ENCODE measurements around the gene ADAMTSL4. TPM values are rescaled to one million over a fixed set of nuclear protein-coding genes. Genes with fewer than 3 reads are reported as not detected.
A peak's percentile ranks its signal among the peaks of the same experiment; 100 is the strongest.
"Not testable (repeated sequence)": the region's sequence is repeated elsewhere in the genome, so short reads cannot be mapped to it uniquely, and the experiment has no call there.

Gene ADAMTSL4
- total RNA-seq, 1 donor from 2014 or later, result 23.4 TPM

- DNase-seq (ENCODE audit: low spot score), result no peak
These were observed 6.2 kb downstream of the ADAMTSL4 start for GRCh38 chr1:150555198-150555970.

DNA sequence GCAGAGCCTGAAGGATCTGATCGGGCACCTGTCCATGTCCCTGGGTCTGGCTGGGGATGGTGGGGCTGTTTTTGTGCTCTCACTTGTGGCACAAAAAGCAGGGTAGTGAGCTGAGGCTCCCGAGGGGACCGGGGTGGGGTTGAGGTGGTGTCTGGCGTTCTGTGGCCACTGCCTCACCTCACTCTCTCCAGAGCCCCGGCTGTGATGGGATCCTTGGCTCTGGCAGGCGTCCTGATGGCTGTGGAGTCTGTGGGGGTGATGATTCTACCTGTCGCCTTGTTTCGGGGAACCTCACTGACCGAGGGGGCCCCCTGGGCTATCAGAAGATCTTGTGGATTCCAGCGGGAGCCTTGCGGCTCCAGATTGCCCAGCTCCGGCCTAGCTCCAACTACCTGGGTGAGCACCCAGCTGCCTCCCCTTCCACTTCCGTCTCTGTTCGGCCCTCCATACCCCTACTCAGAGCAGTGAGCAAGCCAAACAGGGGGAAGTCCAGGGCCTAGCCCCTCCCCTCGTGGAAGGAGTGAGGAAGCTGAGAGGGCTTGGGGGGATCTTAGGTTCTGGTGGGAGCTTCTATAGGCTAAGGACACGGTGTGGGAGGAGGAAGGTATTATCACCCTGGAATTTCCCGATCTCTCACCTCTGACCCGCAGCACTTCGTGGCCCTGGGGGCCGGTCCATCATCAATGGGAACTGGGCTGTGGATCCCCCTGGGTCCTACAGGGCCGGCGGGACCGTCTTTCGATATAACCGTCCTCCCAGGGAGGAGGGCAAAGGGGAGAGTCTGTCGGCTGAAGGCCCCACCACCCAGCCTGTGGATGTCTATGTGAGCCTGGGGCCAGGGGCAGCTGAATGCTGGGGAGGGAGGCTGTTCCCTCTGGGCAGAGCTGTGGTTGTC lies 7.0 kb downstream of the ADAMTSL4 start:
- no peak for DNase-seq (ENCODE audit: low spot score)

DNA sequence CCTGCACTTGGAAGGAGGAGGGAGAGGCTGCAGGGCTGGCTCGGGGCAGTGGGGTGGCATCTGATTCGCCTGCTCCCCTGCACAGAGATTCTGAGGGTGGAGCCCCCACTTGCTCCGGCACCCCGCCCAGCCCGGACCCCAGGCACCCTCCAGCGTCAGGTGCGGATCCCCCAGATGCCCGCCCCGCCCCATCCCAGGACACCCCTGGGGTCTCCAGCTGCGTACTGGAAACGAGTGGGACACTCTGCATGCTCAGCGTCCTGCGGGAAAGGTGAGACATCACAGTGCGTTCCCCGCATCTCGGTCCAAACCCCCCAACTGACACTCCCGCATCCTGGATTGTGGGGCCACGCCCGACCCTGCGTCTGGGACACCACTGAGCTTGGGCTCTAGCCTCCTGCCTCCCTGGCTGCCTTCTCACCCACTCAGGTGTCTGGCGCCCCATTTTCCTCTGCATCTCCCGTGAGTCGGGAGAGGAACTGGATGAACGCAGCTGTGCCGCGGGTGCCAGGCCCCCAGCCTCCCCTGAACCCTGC lies 7.9 kb downstream of the ADAMTSL4 start:
- DNase-seq (ENCODE audit: low spot score), result no peak

DNA sequence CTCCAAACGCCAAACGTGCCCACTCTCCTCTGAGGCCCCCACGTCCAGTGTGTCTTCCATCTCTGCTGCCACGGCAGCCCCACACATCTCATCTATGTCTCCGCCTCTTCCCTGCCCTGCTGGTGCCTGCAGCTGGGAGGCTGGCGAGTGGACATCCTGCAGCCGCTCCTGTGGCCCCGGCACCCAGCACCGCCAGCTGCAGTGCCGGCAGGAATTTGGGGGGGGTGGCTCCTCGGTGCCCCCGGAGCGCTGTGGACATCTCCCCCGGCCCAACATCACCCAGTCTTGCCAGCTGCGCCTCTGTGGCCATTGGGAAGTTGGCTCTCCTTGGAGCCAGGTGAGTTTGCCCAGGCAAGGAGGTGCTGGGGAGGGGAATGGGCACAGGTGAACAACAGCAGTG lies 8.6 kb downstream of the ADAMTSL4 start:
- no peak for DNase-seq (ENCODE audit: low spot score)

- DNase-seq (ENCODE audit: low spot score), result no peak
These were observed 9.1 kb downstream of the ADAMTSL4 start for GRCh38 chr1:150558303-150558704.

- DNase-seq (ENCODE audit: low spot score), result peak; percentile 39
These were observed 9.8 kb downstream of the ADAMTSL4 start for GRCh38 chr1:150558761-150559655.

DNA sequence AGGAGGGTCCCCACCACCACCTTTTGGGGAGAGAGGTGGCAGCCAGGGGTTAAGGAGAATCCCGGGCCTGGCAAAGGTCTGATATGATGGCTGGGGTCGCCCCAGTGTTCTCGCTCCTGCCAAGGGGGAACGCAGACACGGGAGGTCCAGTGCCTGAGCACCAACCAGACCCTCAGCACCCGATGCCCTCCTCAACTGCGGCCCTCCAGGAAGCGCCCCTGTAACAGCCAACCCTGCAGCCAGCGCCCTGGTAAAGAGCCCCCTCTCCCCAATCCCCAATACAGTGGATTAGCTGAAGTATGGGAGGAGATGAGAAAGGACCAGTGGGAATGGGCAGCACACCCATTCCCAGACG lies 10.4 kb downstream of the ADAMTSL4 start:
- peak; percentile 8 for DNase-seq (ENCODE audit: low spot score)

GRCh38 chr1:150560011-150560438 lies 10.8 kb downstream of the ADAMTSL4 start:
- no peak for DNase-seq (ENCODE audit: low spot score)

- DNase-seq (ENCODE audit: low spot score), result no peak
These were observed 11.5 kb downstream of the ADAMTSL4 start for GRCh38 chr1:150560576-150561253.

- DNase-seq (ENCODE audit: low spot score), result peak; percentile 99
These were observed 12.2 kb downstream of the ADAMTSL4 start for GRCh38 chr1:150561254-150561973.

DNA sequence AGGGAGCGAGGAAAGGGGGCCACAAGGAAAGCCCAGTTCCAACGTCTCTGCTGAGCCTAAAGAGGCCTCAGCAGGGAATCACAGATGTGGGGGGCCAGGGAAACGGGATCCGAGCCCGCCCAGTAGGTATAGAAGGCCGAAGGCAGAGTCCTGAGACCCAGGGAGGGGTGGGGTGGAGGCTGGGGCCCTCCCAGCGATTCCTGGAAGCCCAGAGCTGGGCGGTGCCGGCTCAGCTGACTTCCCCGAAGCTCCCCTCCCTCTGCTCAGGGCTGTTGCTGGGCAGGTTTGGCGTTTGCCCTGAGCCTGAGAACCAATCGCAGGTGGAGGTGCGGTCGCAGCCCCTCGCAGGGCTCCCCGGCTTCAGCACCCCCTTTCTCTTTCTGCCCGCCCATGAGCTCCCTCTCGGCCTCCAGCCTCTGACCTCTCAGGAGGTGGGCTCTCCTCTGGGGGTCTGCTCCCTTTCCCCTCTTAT lies 12.8 kb downstream of the ADAMTSL4 start:
- peak; percentile 98 for DNase-seq (ENCODE audit: low spot score)

DNA sequence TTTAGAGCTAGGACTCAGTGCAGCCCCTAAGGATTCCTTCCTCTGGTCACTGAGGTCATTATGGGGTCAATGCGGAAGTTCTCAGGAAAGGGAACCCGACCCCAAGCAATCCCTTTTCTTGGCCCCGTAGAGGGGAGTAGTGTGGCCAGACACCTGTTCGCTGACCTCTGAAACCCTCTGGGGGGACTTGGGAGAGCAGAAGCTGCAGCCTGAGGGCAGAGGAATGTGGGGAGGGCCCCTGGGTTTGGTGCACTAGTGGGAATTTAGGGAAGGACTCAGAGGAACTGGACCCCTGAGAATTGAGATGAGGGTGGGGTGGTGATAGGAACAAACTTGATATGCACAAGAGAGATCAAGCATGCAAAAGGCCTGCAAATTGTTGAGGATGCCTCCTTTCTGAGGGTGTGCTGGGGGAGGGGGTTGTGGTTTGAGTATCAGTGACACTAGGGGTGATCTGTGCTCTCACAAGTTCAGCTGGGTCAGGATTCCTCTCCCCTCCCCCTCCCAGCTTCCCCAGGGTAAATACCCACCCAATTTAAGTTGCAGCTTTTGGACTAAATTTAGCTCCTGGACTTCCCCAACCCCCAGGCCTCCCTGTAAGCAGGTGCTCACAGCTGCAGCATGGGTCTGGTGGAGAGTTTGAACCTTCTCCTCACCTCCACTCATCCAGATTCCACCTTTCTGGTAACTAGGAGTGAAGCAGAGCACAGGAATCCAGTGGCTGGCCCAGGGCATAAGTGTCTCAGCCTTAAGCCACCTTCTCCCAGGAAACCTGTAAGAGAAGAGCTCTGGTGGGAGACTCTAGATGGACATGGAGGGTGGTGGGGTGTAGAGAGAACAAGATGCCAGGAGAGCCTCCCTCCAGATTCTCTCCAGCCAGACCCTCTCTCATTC lies 13.5 kb downstream of the ADAMTSL4 start:
- peak; percentile 40 for DNase-seq (ENCODE audit: low spot score)

GRCh38 chr1:150563340-150564038 lies 14.3 kb downstream of the ADAMTSL4 start:
- peak; percentile 69 for DNase-seq (ENCODE audit: low spot score)

DNA sequence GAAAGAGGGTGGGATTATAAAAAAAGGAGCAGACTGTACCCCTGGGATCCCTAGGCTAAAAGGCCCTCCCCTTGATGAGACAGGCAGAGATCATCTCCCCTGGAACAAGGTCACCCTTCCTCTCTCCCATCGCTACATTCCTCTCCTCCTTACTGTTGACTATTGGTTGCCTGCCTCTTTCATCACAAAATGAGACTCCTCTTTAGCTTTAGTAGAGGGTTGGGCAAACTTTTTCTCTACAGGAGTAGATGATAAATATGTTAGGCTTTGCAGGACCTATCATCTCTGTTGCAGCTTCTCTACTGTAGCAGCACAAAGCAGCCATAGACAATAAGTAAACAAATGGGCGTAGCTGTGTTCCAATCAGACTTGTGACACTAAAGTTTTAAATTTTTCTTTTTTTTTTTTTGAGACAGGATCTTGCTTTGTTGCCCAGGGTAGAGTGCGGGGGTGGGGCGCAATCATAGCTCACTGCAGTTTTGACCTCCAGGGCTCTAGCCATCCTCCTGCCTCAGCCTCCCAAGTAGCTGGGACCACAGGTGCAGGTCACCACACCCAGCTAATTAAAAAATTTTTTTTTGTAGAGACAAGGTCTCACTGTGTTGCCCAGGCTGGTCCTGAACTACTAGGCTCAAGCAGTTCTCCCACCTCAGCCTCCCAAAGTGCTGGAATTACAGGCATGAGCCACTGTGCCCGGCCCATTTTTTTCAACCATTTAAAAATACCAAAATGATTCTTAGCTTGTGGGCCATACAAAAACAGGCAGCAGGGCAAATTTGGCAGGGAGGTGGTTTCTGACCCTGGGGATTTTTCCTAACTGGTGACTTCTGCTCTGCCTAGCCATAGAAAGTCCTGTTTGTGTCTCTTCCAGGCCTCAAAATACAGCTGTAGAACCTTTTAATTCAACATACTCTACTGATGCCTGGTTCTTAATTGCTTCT lies 15.1 kb downstream of the ADAMTSL4 start:
- peak; percentile 52 for DNase-seq (ENCODE audit: low spot score)

GRCh38 chr1:150565240-150565991 lies 16.2 kb downstream of the ADAMTSL4 start:
- DNase-seq (ENCODE audit: low spot score), result not testable (repeated sequence)

DNA sequence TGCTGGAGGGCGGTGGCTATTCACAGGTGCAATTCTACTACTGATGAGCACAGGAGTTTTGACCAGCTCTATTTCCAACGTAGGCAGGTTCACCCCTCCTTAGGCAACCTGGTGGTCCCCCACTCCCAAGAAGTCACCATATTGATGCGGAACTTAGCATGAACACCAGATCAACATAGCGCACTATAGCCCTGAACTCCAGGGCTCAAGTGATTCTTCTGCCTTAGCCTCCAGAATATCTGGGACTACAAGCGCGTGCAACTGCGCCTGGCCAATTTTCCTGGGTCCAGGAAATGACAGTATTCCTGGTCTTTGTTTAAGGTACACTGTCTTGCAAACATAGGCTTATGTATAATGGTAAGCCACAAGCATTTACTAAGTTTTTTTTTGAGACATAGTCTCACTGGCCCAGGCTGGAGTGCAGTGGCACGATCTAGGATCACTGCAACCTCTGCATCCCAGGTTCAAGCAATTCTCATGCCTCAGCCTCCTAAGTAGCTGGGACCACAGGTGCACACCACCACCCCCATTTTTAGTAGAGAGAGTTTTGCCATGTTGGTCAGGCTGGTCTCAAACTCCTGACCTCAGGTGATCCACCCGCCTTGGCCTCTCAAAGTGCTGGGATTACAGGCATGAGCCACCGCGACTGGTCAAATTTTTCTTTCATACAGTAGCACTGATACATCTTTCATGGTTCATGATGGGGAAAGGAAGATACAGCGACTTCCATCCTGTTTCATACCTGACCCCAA lies 17.6 kb downstream of the ADAMTSL4 start:
- no peak for DNase-seq (ENCODE audit: low spot score)
